Neuronal stem cell (in vitro differentiated cells): ENCODE measurements around the gene CEP295NL.
"Not testable (repeated sequence)": the region's sequence is repeated elsewhere in the genome, so short reads cannot be mapped to it uniquely, and the experiment has no call there.

Experiments used
- DNase-seq: peaks from one replicate; pipeline ENCODE4 v3.0.0-alpha.2; 2013; ENCODE audit warnings: low spot score
- H2AFZ ChIP-seq: one replicate; pipeline ENCODE4 v1.6.1; 2013; ENCODE audit warnings: mild to moderate bottlenecking, low read length, inconsistent platforms
- H2AK5ac ChIP-seq: 2 replicates; pipeline ENCODE4 v1.6.1; 2013; ENCODE audit warnings: low read depth, mild to moderate bottlenecking, inconsistent platforms, low read length, moderate library complexity, mixed read lengths
- H2BK120ac ChIP-seq: 2 replicates; pipeline ENCODE4 v1.6.1; 2013; ENCODE audit warnings: low read depth, mild to moderate bottlenecking, inconsistent platforms, low read length, moderate library complexity, mixed read lengths
- H2BK12ac ChIP-seq: one replicate; pipeline ENCODE4 v1.6.1; 2013; ENCODE audit warnings: low read length, inconsistent platforms
- H2BK15ac ChIP-seq: 2 replicates; pipeline ENCODE4 v1.6.1; 2013; ENCODE audit warnings: mild to moderate bottlenecking, low read length, inconsistent platforms, mixed read lengths
- H2BK5ac ChIP-seq: one replicate; pipeline ENCODE4 v1.6.1; 2013; ENCODE audit warnings: inconsistent platforms, mild to moderate bottlenecking, low read length, moderate library complexity
- H3K14ac ChIP-seq: one replicate; pipeline ENCODE4 v1.6.1; 2013; ENCODE audit warnings: low read length, inconsistent platforms
- H3K18ac ChIP-seq: 2 replicates; pipeline ENCODE4 v1.6.1; 2013; ENCODE audit warnings: low read length, inconsistent platforms
- H3K23ac ChIP-seq: 2 replicates; pipeline ENCODE4 v1.6.1; 2013; ENCODE audit warnings: low read depth, mild to moderate bottlenecking, mixed read lengths, low read length, inconsistent platforms; ENCODE audit not compliant: poor library complexity
- H3K27ac ChIP-seq: replicated peaks from 3 replicates; pipeline ENCODE4 v1.5.1; 2013; ENCODE audit warnings: low read length, inconsistent platforms
- H3K27me3 ChIP-seq, 3 experiments: 2 replicates each; pipeline ENCODE4 v1.6.1; 2013; ENCODE audit warnings: low read length in 3 of 3, mild to moderate bottlenecking in 2 of 3, inconsistent platforms in 1 of 3, low read depth in 1 of 3, mixed read lengths in 1 of 3, moderate library complexity in 1 of 3; ENCODE audit not compliant: control insufficient read depth in 3 of 3, insufficient read depth in 3 of 3
- H3K36me3 ChIP-seq, 2 donors: replicated peaks in 1 of 2; 2 replicates each; pipeline ENCODE4 v1.6.1; 2013; ENCODE audit warnings: low read length in 2 of 2; ENCODE audit not compliant: control insufficient read depth in 2 of 2, insufficient read depth in 2 of 2
- H3K4ac ChIP-seq: 2 replicates; pipeline ENCODE4 v1.6.1; 2013; ENCODE audit warnings: inconsistent platforms, mild to moderate bottlenecking, low read length, moderate library complexity
- H3K4me1 ChIP-seq, 2 donors: 1 replicate in 1 of 2; 2 replicates in 1 of 2; pipeline ENCODE4 v1.6.1; 2013; ENCODE audit warnings: low read length in 2 of 2, low read depth in 1 of 2; ENCODE audit not compliant: control insufficient read depth in 2 of 2, insufficient read depth in 1 of 2
- H3K4me2 ChIP-seq: one replicate; pipeline ENCODE4 v1.6.1; 2013; ENCODE audit warnings: mild to moderate bottlenecking, low read length, inconsistent platforms; ENCODE audit not compliant: insufficient read depth, poor library complexity, severe bottlenecking
- H3K4me3 ChIP-seq, 2 donors: 2 replicates each; pipeline ENCODE4 v1.5.1; 2013; ENCODE audit warnings: low read length in 2 of 2, mild to moderate bottlenecking in 2 of 2, inconsistent platforms in 1 of 2, moderate library complexity in 1 of 2
- H3K79me1 ChIP-seq: one replicate; pipeline ENCODE4 v1.6.1; 2013; ENCODE audit warnings: low read depth, mild to moderate bottlenecking, inconsistent platforms, low read length, moderate library complexity
- H3K9ac ChIP-seq: one replicate; pipeline ENCODE4 v1.6.1; 2013; ENCODE audit warnings: mild to moderate bottlenecking, low read depth, low read length, inconsistent platforms; ENCODE audit not compliant: poor library complexity
- H3K9me3 ChIP-seq, 2 donors: replicated peaks in 1 of 2; 2 replicates each; pipeline versions ENCODE3 to v1.6.1; 2013; ENCODE audit warnings: low read length in 2 of 2, mild to moderate bottlenecking in 2 of 2, inconsistent platforms in 1 of 2, low read depth in 1 of 2, mixed read lengths in 1 of 2, moderate library complexity in 1 of 2; ENCODE audit not compliant: control insufficient read depth in 2 of 2, insufficient read depth in 1 of 2
- H4K8ac ChIP-seq: one replicate; pipeline ENCODE4 v1.6.1; 2013; ENCODE audit warnings: low read depth, mild to moderate bottlenecking, inconsistent platforms, low read length, moderate library complexity
- H4K91ac ChIP-seq: one replicate; pipeline ENCODE4 v1.6.1; 2013; ENCODE audit warnings: low read length, low read depth, mild to moderate bottlenecking, inconsistent platforms; ENCODE audit not compliant: poor library complexity
- whole genome bisulfite sequencing, 2 donors: extraction: QIAGEN DNeasy Blood & Tissue Kit; methylation state at CpG; one replicate each; pipeline ENCODE4 v1.1.7; 2013; ENCODE audit warnings: missing lambda C conversion rate in 2 of 2, mixed read lengths in 1 of 2; ENCODE audit not compliant: insufficient read length in 2 of 2, insufficient replicate concordance in 1 of 2; ENCODE audit errors: extremely low coverage in 2 of 2; 5-methylcytosine and 5-hydroxymethylcytosine counted together

CEP295NL gene

DNA sequence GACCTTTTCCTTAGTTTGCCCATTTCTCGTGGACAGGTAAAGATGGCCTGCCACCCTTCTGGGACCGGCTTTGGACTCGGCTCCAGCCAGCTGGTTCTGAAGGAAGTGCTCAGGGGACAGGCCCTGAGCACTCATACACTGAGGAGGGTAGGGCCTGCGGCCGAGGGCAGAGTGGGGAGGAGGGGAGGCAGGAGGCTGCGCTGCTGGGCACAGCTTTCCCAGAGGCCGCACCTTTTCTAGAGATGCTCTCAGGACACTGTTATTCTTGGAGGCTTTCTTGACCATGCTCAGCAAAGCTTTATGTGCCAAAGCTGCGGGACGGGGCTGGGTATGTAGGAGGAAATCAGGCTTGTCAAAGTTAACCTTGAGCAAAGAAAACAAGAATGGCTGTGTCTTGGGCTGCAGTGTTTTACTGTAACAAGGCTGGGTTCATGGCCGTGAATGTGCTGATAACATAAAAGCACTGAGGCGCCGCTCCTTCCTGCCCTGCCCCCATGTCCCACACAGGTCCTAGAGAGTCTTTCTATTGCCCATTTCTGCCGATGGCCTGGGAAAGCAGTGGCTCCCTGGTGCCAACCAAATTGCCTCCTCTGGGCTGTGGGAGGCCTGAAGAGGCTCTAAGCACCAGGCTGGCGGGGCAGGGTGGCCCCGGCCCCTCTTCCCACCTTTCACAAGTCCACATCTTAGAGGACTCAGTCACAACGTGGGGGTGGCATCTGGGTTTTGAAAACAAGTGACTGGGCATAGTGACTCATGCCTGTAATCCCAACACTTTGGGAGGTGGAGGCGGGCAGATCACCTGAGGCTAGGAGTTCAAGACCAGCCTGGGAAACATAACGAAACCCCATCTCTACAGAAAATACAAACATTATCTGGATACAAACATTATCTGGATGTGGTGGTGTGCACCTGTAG is 44.5 kb upstream of the CEP295NL start:
- DNase-seq = no peak
- WGBS, 2 donors = no CpG with 5 or more reads among the region's 18 CpGs

DNA sequence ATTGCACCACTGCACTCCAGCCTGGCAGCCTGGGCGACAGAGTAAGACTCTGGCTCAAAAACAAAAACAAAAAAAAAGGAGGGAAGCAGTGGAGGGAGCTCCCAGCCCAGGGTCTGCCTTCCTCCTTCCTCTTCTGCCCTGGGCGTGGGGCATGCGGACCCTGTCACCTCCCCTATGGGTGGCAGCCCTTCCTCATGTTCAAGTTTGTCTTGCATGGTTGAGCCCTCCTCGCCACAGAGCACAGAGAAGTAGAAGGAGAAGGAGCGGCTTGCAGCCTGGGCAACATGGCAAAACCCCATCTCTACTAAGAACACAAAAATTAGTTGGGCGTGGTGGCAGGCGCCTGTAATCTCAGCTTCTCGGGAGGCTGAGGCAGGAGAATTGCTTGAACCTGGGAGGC is 43.6 kb upstream of the CEP295NL start:
- Histone ChIP-seq H2AK5ac (no peak overlapping the region), H3K36me3 (no peaks in the 10 kb centered on the region), H3K9ac (no peak overlapping the region), H3K18ac (no peak overlapping the region), H3K4me2 (no peak overlapping the region), H4K8ac (no peak overlapping the region), H3K4ac (no peak overlapping the region), H2BK120ac (no peak overlapping the region), H3K14ac (no peak overlapping the region), H3K9me3 (peaks cover 7 to 9% of the 10 kb centered on the region in 2 donors), H2AFZ (no peak overlapping the region), H3K79me1 (no peaks in the 10 kb centered on the region), H2BK15ac (no peak overlapping the region), H2BK12ac (no peak overlapping the region), H2BK5ac (no peak overlapping the region), H3K4me3 (no peak overlapping the region), H3K4me1 (peaks cover 0 to 3% of the 10 kb centered on the region in 2 donors), H3K27ac (no peak overlapping the region), H3K23ac (no peak overlapping the region), H3K27me3 (peaks cover 0 to 11% (median 0%) of the 10 kb centered on the region in 3 experiments), H4K91ac (no peak overlapping the region)
- WGBS, 2 donors = no CpG with 5 or more reads among the region's 8 CpGs
- DNase-seq = no peak

More for the DNA sequence above, 44.5 kb upstream of the CEP295NL start:
- peak overlapping the region; percentile 37 for H3K23ac ChIP-seq
- no peak overlapping the region for H2AK5ac ChIP-seq
- H3K4ac ChIP-seq = no peak overlapping the region
- peaks cover 0 to 11% of the 10 kb centered on the region in 2 donors for H3K4me1 ChIP-seq
- H2BK5ac ChIP-seq = no peak overlapping the region
- no peak overlapping the region for H4K8ac ChIP-seq
- H3K18ac ChIP-seq = no peak overlapping the region
- no peak overlapping the region for H3K4me3 ChIP-seq
- no peak overlapping the region for H3K14ac ChIP-seq
- H3K27me3 ChIP-seq = peaks cover 0 to 11% (median 0%) of the 10 kb centered on the region in 3 experiments
- H3K9ac ChIP-seq = no peak overlapping the region
- H3K4me2 ChIP-seq = no peak overlapping the region
- no peak overlapping the region for H3K27ac ChIP-seq
- H2BK15ac ChIP-seq = no peak overlapping the region
- H3K36me3 ChIP-seq = no peaks in the 10 kb centered on the region
- no peak overlapping the region for H4K91ac ChIP-seq
- H2BK120ac ChIP-seq = no peak overlapping the region
- peak overlapping the region; percentile 34 for H2AFZ ChIP-seq
- H3K79me1 ChIP-seq = no peaks in the 10 kb centered on the region
- no peak overlapping the region for H2BK12ac ChIP-seq
- H3K9me3 ChIP-seq = peaks cover 7 to 9% of the 10 kb centered on the region in 2 donors

DNA sequence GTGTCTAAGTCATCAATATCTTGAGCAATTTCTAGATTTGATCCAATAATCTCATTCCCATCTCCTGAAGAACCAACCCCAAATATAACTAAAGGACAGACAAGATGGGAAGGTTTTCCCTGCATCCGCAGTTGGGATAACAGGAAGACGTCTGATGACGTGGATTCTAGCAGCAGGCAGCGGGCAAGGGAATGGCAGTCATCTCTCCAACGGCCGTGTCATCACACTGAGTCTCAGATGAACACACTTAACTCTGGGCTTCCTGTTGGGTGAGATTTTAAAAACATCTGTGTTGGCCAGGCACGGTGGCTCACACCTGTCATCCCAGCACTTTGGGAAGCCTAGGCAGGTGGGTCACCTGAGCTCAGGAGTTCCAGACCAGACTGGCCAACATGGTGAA is 43.1 kb upstream of the CEP295NL start:
- no peak overlapping the region for H2BK5ac ChIP-seq
- H3K4me1 ChIP-seq = peaks cover 0 to 2% of the 10 kb centered on the region in 2 donors
- no peak overlapping the region for H3K27ac ChIP-seq
- no peak for DNase-seq
- peaks cover 7 to 9% of the 10 kb centered on the region in 2 donors for H3K9me3 ChIP-seq
- H2BK12ac ChIP-seq = no peak overlapping the region
- H3K9ac ChIP-seq = no peak overlapping the region
- H3K27me3 ChIP-seq = peaks cover 0 to 11% (median 0%) of the 10 kb centered on the region in 3 experiments
- no peak overlapping the region for H2AFZ ChIP-seq
- H2BK120ac ChIP-seq = no peak overlapping the region
- no peak overlapping the region for H3K23ac ChIP-seq
- H3K4ac ChIP-seq = no peak overlapping the region
- H3K79me1 ChIP-seq = no peaks in the 10 kb centered on the region
- H3K4me2 ChIP-seq = no peak overlapping the region
- no peak overlapping the region for H3K18ac ChIP-seq
- no peaks in the 10 kb centered on the region for H3K36me3 ChIP-seq
- no peak overlapping the region for H2BK15ac ChIP-seq
- no peak overlapping the region for H4K91ac ChIP-seq
- H2AK5ac ChIP-seq = no peak overlapping the region
- no peak overlapping the region for H3K14ac ChIP-seq
- H3K4me3 ChIP-seq = no peak overlapping the region
- H4K8ac ChIP-seq = no peak overlapping the region
- WGBS, 2 donors = no CpG with 5 or more reads among the region's 7 CpGs

DNA sequence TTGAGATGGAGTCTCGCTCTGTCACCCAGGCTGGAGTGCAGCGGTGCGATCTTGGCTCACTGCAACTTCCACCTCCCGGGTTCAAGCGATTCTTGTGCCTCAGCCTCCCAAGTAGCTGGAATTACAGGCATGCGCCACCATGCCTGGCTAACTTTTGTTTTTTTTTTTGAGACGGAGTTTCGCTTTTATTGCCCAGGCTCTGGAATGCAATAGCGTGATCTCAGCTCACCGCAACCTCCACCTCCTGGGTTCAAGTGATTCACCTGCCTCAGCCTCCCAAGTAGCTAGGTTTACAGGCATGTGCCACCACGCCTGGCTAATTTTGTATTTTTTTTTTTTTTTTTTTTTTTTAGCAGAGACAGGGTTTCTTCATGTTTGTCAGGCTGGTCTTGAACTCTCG is 42.5 kb upstream of the CEP295NL start:
- H3K27ac ChIP-seq, H3K23ac ChIP-seq, H2BK5ac ChIP-seq, H2BK12ac ChIP-seq, H4K91ac ChIP-seq, H2BK15ac ChIP-seq, H3K4me2 ChIP-seq, H3K18ac ChIP-seq, H3K36me3 ChIP-seq, H2AFZ ChIP-seq, H2BK120ac ChIP-seq, H3K4ac ChIP-seq, H3K9ac ChIP-seq, DNase-seq, H3K9me3 ChIP-seq, H3K14ac ChIP-seq, H3K4me3 ChIP-seq, H2AK5ac ChIP-seq, H4K8ac ChIP-seq, H3K79me1 ChIP-seq, H3K4me1 ChIP-seq: not testable (repeated sequence)
- H3K27me3 ChIP-seq = peaks cover 0 to 11% (median 0%) of the 10 kb centered on the region in 3 experiments
- no CpG with 5 or more reads among the region's 12 CpGs for WGBS, 2 donors
